Keratinocyte (primary cell): Measurements from ENCODE around the gene SHLD2. TPM values are rescaled to one million over a fixed set of nuclear protein-coding genes. Genes with fewer than 3 reads are reported as not detected.

Experiments used
- DNase-seq: peaks from one replicate; pipeline ENCODE4 v3.0.0-alpha.2; 2011; ENCODE audit warnings: low read depth, missing footprints, low spot score
- FAIRE-seq: peaks from 2 replicates; lab custom pipeline; 2011; peaks lifted over from hg19 to GRCh38; lab: Jason Lieb, UNC
- H2AFZ ChIP-seq: 2 replicates; pipeline ENCODE4 v1.6.0; 2012; ENCODE audit warnings: low read length, control low read depth, inconsistent platforms; ENCODE audit not compliant: control insufficient read depth
- H3K27ac ChIP-seq: 2 replicates; pipeline ENCODE4 v1.5.1; 2011; ENCODE audit warnings: low read length; ENCODE audit not compliant: control insufficient read depth, insufficient read depth
- H3K27me3 ChIP-seq: 3 replicates; pipeline ENCODE4 v1.6.0; 2011; ENCODE audit warnings: low read length; ENCODE audit not compliant: control insufficient read depth, insufficient read depth; ENCODE audit errors: extremely low read depth
- H3K36me3 ChIP-seq, 2 experiments: 2 replicates in 1 of 2; 3 replicates in 1 of 2; pipeline ENCODE4 v1.5.1; 2011; ENCODE audit warnings: low read length in 2 of 2, mild to moderate bottlenecking in 1 of 2; ENCODE audit not compliant: control insufficient read depth in 2 of 2, insufficient read depth in 2 of 2; ENCODE audit errors: extremely low read depth in 1 of 2
- H3K4me1 ChIP-seq: 3 replicates; pipeline ENCODE4 v1.5.1; 2011; ENCODE audit warnings: low read length; ENCODE audit not compliant: control insufficient read depth, insufficient read depth; ENCODE audit errors: extremely low read depth
- H3K4me2 ChIP-seq: 3 replicates; pipeline ENCODE4 v1.6.0; 2011; ENCODE audit warnings: low read depth, low read length; ENCODE audit not compliant: control insufficient read depth, insufficient read depth; ENCODE audit errors: extremely low read depth
- H3K4me3 ChIP-seq, 3 experiments: fragments of 200-600 bp in 1 of 3; sonication (generic) in 1 of 3; 2 replicates in 2 of 3; 3 replicates in 1 of 3; pipeline ENCODE4 v1.5.1; 2011 to 2016; ENCODE audit warnings: low read length in 3 of 3, mild to moderate bottlenecking in 3 of 3, control low read depth in 2 of 3, inconsistent platforms in 1 of 3, low read depth in 1 of 3, mixed read lengths in 1 of 3, mixed run types in 1 of 3, moderate library complexity in 1 of 3; ENCODE audit not compliant: control insufficient read depth in 2 of 3, insufficient read depth in 2 of 3; ENCODE audit errors: extremely low read depth in 1 of 3
- H3K79me2 ChIP-seq: 2 replicates; pipeline ENCODE4 v1.6.0; 2012; ENCODE audit warnings: low read length; ENCODE audit not compliant: control insufficient read depth, insufficient read depth
- H3K9ac ChIP-seq: 3 replicates; pipeline ENCODE4 v1.6.0; 2011; ENCODE audit warnings: low read length; ENCODE audit not compliant: control insufficient read depth, insufficient read depth; ENCODE audit errors: extremely low read depth
- H3K9me1 ChIP-seq: 3 replicates; pipeline ENCODE4 v1.6.0; 2011; ENCODE audit warnings: low read length; ENCODE audit not compliant: control insufficient read depth, insufficient read depth; ENCODE audit errors: extremely low read depth
- H3K9me3 ChIP-seq: 2 replicates; pipeline ENCODE4 v1.5.1; 2012; ENCODE audit warnings: low read depth, low read length; ENCODE audit not compliant: control insufficient read depth
- H4K20me1 ChIP-seq: 3 replicates; pipeline ENCODE4 v1.6.0; 2011; ENCODE audit warnings: low read length; ENCODE audit not compliant: control insufficient read depth, insufficient read depth; ENCODE audit errors: extremely low read depth
- CTCF ChIP-seq, 3 experiments: IDR thresholded peaks in 1 of 3; conservative IDR thresholded peaks in 1 of 3; optimal IDR thresholded peaks in 1 of 3; 2 replicates in 2 of 3; 3 replicates in 1 of 3; pipeline versions ENCODE3 to v1.5.1; 2011; ENCODE audit warnings: low read length in 3 of 3, mild to moderate bottlenecking in 3 of 3, moderate library complexity in 2 of 3, control low read depth in 1 of 3, inconsistent platforms in 1 of 3; ENCODE audit not compliant: insufficient read depth in 2 of 3; ENCODE audit errors: extremely low read depth in 1 of 3
- EZH2 ChIP-seq: IDR thresholded peaks from one replicate; pipeline ENCODE4 v1.6.1; 2012; ENCODE audit warnings: inconsistent platforms, mild to moderate bottlenecking, low read length, moderate library complexity
- dilution Hi-C: fragments of 300-500 bp; cut with MboI; formaldehyde crosslinking; loops from one replicate; pipeline ENCODE4 v1.7.0; 2020; ENCODE audit warnings: low sequenced_read_pairs; ENCODE audit not compliant: extremely low pct_ligation_motif_present
- polyA minus RNA-seq, 3 experiments: library from RNA; depleted of rRNA, polyadenylated mRNA; stranded (reverse); fragments of >200 nt; gene quantifications; 1 replicate in 1 of 3; 2 replicates in 1 of 3; 3 replicates in 1 of 3; pipeline ENCODE4 v1.2.3, GENCODE V29; 2011
- polyA plus RNA-seq, 5 experiments: library from polyadenylated mRNA; depleted of rRNA in 3 of 5; stranded (reverse) in 3 of 5; stranded (forward) in 1 of 5; unstranded in 1 of 5; fragments of >200 nt; gene quantifications; 1 replicate in 1 of 5; 2 replicates in 3 of 5; 3 replicates in 1 of 5; pipeline versions ENCODE4 v1.2.1 to v1.2.3, GENCODE V29; 2011 to 2012; ENCODE audit warnings: missing spikeins in 2 of 5, low read depth in 1 of 5, low replicate concordance in 1 of 5

SHLD2 gene
- polyA plus RNA-seq, result 7.6 to 15.8 TPM (median 10.2 TPM) in 3 replicates
- polyA plus RNA-seq (2011; ENCODE audit: low read depth), result 6.4 TPM
- 5.6 and 13.0 TPM in 2 replicates for polyA plus RNA-seq (2011; cell fraction: cytosol; rRNA removed)
- polyA plus RNA-seq (2011; cell fraction: nucleus; rRNA removed), result 12.3 and 13.9 TPM in 2 replicates
- 6.4 and 10.6 TPM in 2 replicates for polyA plus RNA-seq (2012; ENCODE audit: low replicate concordance)
- 2.9 to 17.5 TPM (median 6.6 TPM) in 3 replicates for polyA minus RNA-seq
- polyA minus RNA-seq (2011; cell fraction: cytosol; rRNA and poly(A)+ RNA removed), result 10.2 TPM
- 8.5 and 12.1 TPM in 2 replicates for polyA minus RNA-seq (2011; cell fraction: nucleus; rRNA and poly(A)+ RNA removed)

GRCh38 chr10:87094373-87095235, at the start of gene SHLD2, which contains the start of gene GLUD1:
TSS of gene SHLD2 (plus strand) at chr10:87095206. CDS start at chr10:87151355, 56,149 bp downstream.
TSS of gene GLUD1 (minus strand) at chr10:87094843. CDS start at chr10:87094769, 74 bp downstream.
- no peaks in the 10 kb centered on the region for H3K9me1 ChIP-seq
- H3K9ac ChIP-seq, result peak within 1 kb of the TSS; percentile 93
- peak within 1 kb of the TSS; percentile 96 for H3K4me2 ChIP-seq
- dilution Hi-C loops, result no loop called here
- H3K9me3 ChIP-seq, result no peaks in the 10 kb centered on the region
- peak within 1 kb of the TSS; percentile 87 for H2AFZ ChIP-seq
- H3K27me3 ChIP-seq, result no peaks in the 10 kb centered on the region
- H3K4me3 ChIP-seq, result peak within 1 kb of the TSS; percentile 78 to 99 (median 93)
- peaks cover 3% of the 10 kb centered on the region in 2 experiments for H3K36me3 ChIP-seq
- peak within 1 kb of the TSS; percentile 90 for H3K27ac ChIP-seq
- FAIRE-seq, result no peak
- DNase-seq, result no peak
- no peaks in the 10 kb centered on the region for H4K20me1 ChIP-seq
- TF ChIP-seq EZH2, result no peak
- peaks cover 76% of the 10 kb centered on the region for H3K79me2 ChIP-seq
- H3K4me1 ChIP-seq, result peaks cover 23% of the 10 kb centered on the region

GRCh38 chr10:87045434-87045938, 49.5 kb upstream of the SHLD2 start:
- FAIRE-seq (no peak), DNase-seq (no peak)
- H4K20me1 ChIP-seq, result no peaks in the 10 kb centered on the region
- no peaks in the 10 kb centered on the region for H3K9me3 ChIP-seq
- H3K4me3 ChIP-seq, result no peak overlapping the region
- no peak for TF ChIP-seq CTCF (optimal IDR thresholded peaks at IDR 0.05 in 1 of 3, IDR thresholded peaks at IDR 0.05 in 1 of 3, conservative IDR thresholded peaks at IDR 0.05 in 1 of 3; ENCODE audit: extremely low read depth in 1 of 3, insufficient read depth in 2 of 3, low read length in 3 of 3)
- TF ChIP-seq EZH2, result no peak
- H3K4me1 ChIP-seq, result no peaks in the 10 kb centered on the region
- dilution Hi-C loops, result no loop called here
- no peak overlapping the region for H3K27ac ChIP-seq
- no peak overlapping the region for H3K4me2 ChIP-seq
- H2AFZ ChIP-seq, result no peak overlapping the region
- no peaks in the 10 kb centered on the region for H3K9me1 ChIP-seq
- H3K27me3 ChIP-seq, result no peaks in the 10 kb centered on the region
- no peaks in the 10 kb centered on the region for H3K79me2 ChIP-seq
- H3K36me3 ChIP-seq, result peaks cover 9 to 10% of the 10 kb centered on the region in 2 experiments
- H3K9ac ChIP-seq, result no peak overlapping the region
